Ectodermal cell (in vitro differentiated cells): ENCODE results near the gene ZKSCAN4.

Experiments
- H3K27ac ChIP-seq: 2 replicates; pipeline ENCODE4 v1.7.0; 2013; ENCODE audit warnings: mild to moderate bottlenecking, low read depth, low read length; ENCODE audit not compliant: insufficient read depth, poor library complexity, severe bottlenecking
- H3K27me3 ChIP-seq: 2 replicates; pipeline ENCODE4 v1.7.0; 2013; ENCODE audit warnings: mild to moderate bottlenecking, low read length; ENCODE audit not compliant: insufficient read depth, control insufficient read depth, poor library complexity, severe bottlenecking
- H3K36me3 ChIP-seq: one replicate; pipeline ENCODE4 v1.7.0; 2013; ENCODE audit warnings: low read length; ENCODE audit not compliant: control insufficient read depth, insufficient read depth
- H3K4me1 ChIP-seq: one replicate; pipeline ENCODE4 v1.7.0; 2013; ENCODE audit warnings: low read length; ENCODE audit not compliant: control insufficient read depth, insufficient read depth
- H3K4me3 ChIP-seq: 2 replicates; pipeline ENCODE4 v1.7.0; 2013; ENCODE audit warnings: low read depth, low read length, control low read depth; ENCODE audit not compliant: insufficient read depth
- H3K9me3 ChIP-seq: 2 replicates; pipeline ENCODE4 v1.7.0; 2013; ENCODE audit warnings: mild to moderate bottlenecking, low read length, moderate library complexity; ENCODE audit not compliant: control insufficient read depth
- WGBS, 2 experiments: methylation state at CpG; one replicate each; pipeline ENCODE4 v1.1.7; 2013; ENCODE audit warnings: missing lambda C conversion rate in 2 of 2; 5-methylcytosine and 5-hydroxymethylcytosine counted together

The ZKSCAN4 gene

DNA sequence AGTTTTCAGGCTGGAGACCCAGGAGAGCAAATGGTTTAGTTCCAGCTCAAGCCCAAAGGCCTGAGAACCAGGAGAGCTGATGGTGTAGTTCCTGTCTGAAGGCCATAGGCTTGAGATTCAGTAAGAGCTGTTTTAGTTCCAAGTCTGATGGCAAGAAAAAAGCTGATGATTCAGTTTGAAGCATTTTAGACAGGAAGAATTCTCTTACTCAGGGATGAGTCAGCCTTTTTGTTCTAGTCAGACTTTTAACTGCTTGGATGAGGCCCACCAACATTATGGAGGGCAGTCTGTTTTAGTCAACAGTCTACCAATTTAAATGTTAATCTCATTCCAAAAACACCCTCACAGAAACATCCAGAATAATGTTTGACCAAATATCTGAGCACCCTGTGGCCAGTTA, 17.4 kb upstream of the ZKSCAN4 start:
- Histone ChIP-seq H3K9me3 (no peaks in the 10 kb centered on the region), H3K36me3 (peaks cover 16% of the 10 kb centered on the region), H3K27me3 (peaks cover 6% of the 10 kb centered on the region), H3K4me3 (no peak overlapping the region), H3K27ac (no peak overlapping the region), H3K4me1 (no peaks in the 10 kb centered on the region)

- no peak overlapping the region for H3K27ac ChIP-seq
- peaks cover 7% of the 10 kb centered on the region for H3K36me3 ChIP-seq
- 21 to 39% methylated on average over 1 of the region's 1 CpG for WGBS, 2 experiments
- H3K27me3 ChIP-seq: peaks cover 22% of the 10 kb centered on the region
- no peaks in the 10 kb centered on the region for H3K9me3 ChIP-seq
- peak overlapping the region; percentile 75 for H3K4me3 ChIP-seq
- H3K4me1 ChIP-seq: no peaks in the 10 kb centered on the region
These were observed 15.6 kb upstream of the ZKSCAN4 start for GRCh38 chr6:28267695-28268059.

DNA sequence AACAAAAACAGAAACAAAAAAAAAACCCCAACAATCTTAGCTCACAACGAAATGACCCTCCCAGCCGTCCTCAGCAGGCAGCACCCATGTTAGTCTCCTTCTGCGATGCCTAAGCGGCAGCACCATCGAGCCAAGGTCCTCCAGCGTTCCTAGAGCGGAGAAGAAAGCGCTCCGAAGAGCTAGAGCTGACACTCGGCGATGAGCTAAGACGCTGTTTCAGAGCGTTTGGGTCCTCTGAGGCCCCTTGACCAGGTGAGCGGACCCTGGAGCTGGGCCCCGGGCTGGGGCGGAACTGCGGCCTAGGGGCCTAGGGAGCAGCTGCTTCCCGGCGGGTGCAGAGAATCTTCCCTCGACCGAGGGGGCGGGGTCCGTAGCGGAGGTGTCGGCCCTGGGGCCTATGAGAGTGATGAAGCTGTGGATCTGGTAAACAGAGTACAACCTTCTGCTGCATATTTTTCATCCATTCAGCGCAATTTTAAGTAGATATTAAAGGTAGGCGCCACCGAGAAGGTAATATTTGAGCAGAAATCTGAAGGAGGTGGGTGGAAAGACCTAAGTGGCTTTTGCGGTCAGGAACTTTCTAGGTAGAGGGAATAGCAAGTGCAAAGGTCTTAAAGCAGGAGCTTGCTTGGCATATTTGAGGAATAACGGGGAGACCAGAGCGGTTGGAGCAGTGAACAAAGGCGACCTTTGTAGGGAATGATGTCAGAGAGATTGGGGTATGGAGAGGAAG, 15.1 kb upstream of the ZKSCAN4 start, which contains the start of gene ZSCAN26:
ZSCAN26 (plus strand) TSS at position 182 of the 733 bp plus-strand sequence. CDS start 4,777 bp downstream, outside the sequence.
- peaks cover 6% of the 10 kb centered on the region for H3K36me3 ChIP-seq

GRCh38 chr6:28266563-28266961, 14.5 kb upstream of the ZKSCAN4 start:
- no peaks in the 10 kb centered on the region for H3K4me1 ChIP-seq
- H3K27me3 ChIP-seq: peaks cover 25% of the 10 kb centered on the region
- peak overlapping the region; percentile 75 for H3K4me3 ChIP-seq
- H3K27ac ChIP-seq: no peak overlapping the region
- H3K9me3 ChIP-seq: no peaks in the 10 kb centered on the region
- 35 to 57% methylated on average over 3 to 4 of the region's 5 CpGs for WGBS, 2 experiments
- H3K36me3 ChIP-seq: peaks cover under 1% of the 10 kb centered on the region

More for the DNA sequence above, 15.1 kb upstream of the ZKSCAN4 start, which contains the start of gene ZSCAN26:
- peak within 1 kb of the TSS; percentile 75 for H3K4me3 ChIP-seq
- H3K4me1 ChIP-seq: no peaks in the 10 kb centered on the region
- H3K27ac ChIP-seq: no peak within 1 kb of the TSS
- 1% methylated on average over 32 of the region's 32 CpGs for WGBS, 2 experiments
- peaks cover 25% of the 10 kb centered on the region for H3K27me3 ChIP-seq
- no peaks in the 10 kb centered on the region for H3K9me3 ChIP-seq

DNA sequence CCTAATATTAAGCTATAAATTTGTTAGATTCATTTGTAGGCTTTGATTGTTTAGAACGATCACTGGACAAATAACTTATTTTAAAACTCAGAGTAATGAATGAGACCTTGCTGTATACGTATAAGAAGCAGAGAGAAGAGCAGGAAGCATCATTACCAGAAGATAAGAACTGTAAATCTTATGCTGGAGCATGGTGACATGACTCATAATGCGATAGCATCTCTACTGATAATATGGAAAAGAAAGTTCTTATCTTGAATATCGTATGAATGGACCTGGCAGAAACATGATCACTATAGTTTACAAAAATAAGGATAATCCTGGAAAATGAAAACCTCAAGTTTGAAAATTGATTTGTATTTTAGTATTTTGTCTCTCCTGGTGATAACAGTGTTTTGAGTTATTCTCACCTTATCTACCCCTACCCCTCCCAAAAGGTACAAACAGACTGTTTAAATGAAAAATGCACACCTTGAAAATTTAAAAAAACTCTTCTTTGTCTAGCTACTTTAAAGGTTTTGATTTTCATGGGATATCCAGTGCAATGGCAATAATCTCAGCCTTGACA, 12.8 kb upstream of the ZKSCAN4 start:
- Histone ChIP-seq H3K27ac (no peak overlapping the region), H3K27me3 (peaks cover 32% of the 10 kb centered on the region), H3K4me3 (no peak overlapping the region), H3K36me3 (no peaks in the 10 kb centered on the region), H3K4me1 (no peaks in the 10 kb centered on the region), H3K9me3 (no peaks in the 10 kb centered on the region)
- WGBS, 2 experiments: 64 to 95% methylated on average over 2 to 4 of the region's 4 CpGs

DNA sequence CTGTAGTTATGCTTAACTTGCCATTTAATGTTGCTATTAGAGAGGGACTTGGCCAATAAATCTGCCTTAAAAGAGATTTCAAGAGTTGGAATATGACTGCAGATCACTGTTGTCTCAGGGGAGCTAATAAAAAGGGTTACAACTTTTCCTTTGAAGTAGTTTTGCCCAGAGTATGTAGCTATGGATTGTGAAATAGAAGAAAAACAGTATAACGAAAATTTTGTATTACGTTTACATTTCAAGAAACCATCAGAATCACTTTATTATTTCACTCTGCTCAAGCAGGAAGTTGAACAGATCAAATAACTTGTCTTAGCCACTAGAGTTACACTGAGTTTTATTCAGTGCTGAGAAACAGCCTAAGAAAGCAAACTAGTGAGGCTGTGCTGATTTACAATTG, 11.9 kb upstream of the ZKSCAN4 start:
- no peaks in the 10 kb centered on the region for H3K9me3 ChIP-seq
- 100% methylated on average over 2 of the region's 2 CpGs; no CpG with 5 or more reads in 1 of the 2 experiments for WGBS, 2 experiments
- H3K4me1 ChIP-seq: no peaks in the 10 kb centered on the region
- no peak overlapping the region for H3K27ac ChIP-seq
- no peak overlapping the region for H3K4me3 ChIP-seq
- no peaks in the 10 kb centered on the region for H3K36me3 ChIP-seq
- H3K27me3 ChIP-seq: peaks cover 32% of the 10 kb centered on the region

GRCh38 chr6:28258877-28259777, 7.1 kb upstream of the ZKSCAN4 start, which contains the start of gene NKAPL:
Gene NKAPL (plus strand): TSS chr6:28259297. CDS start chr6:28259372, 75 bp downstream.
- no peaks in the 10 kb centered on the region for H3K9me3 ChIP-seq
- 93 to 94% methylated on average over 58 of the region's 58 CpGs for WGBS, 2 experiments
- H3K27ac ChIP-seq: no peak within 1 kb of the TSS
- H3K27me3 ChIP-seq: peaks cover 28% of the 10 kb centered on the region
- H3K4me1 ChIP-seq: no peaks in the 10 kb centered on the region
- no peaks in the 10 kb centered on the region for H3K36me3 ChIP-seq
- no peak within 1 kb of the TSS for H3K4me3 ChIP-seq

DNA sequence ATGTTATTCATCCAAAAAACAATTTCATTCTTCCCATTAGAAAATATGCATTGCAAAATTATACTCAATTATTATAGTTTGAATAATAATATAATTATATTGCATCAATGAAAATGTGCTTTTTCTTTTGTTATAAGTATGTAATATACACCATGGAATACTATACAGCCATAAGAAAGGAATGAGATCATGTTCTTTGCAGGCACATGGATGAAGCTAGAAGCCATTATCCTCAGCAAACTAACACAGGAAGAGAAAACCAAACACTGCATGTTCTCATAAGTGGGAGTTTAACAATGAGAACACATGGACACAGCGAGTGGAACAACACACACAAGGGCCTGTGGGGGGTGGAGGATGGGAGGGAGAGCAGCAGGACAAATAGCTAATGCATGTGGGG, 5.0 kb upstream of the ZKSCAN4 start:
- no peaks in the 10 kb centered on the region for H3K36me3 ChIP-seq
- H3K27me3 ChIP-seq: peaks cover 13% of the 10 kb centered on the region
- no peaks in the 10 kb centered on the region for H3K4me1 ChIP-seq
- no peak overlapping the region for H3K27ac ChIP-seq
- H3K9me3 ChIP-seq: no peaks in the 10 kb centered on the region
- H3K4me3 ChIP-seq: no peak overlapping the region
- WGBS, 2 experiments: no CpG with 5 or more reads among the region's 1 CpG

DNA sequence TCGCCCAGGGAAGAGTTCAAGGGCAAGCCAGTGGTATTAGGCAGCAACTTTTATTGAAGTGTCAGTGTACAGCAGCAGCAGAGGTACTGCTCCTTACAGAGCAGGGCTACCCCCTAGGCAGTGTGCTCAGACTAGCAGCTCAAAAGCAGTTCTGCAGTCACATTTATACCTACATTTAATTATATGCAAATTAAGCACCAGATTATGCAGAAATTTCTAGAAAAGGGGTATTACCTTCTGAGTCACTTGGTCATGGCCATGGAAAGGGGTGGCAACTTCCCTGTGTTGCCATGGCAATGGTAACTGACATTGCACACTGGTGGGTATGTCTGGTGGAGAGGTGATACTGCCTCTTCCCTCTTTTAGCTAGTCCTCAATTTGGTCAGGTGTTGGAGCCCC, 2.1 kb upstream of the ZKSCAN4 start:
- Histone ChIP-seq H3K9me3 (no peaks in the 10 kb centered on the region), H3K27me3 (peaks cover 6% of the 10 kb centered on the region), H3K4me1 (peaks cover 6% of the 10 kb centered on the region), H3K4me3 (no peak overlapping the region), H3K27ac (no peak overlapping the region), H3K36me3 (no peaks in the 10 kb centered on the region)
- WGBS, 2 experiments: 85 to 95% methylated on average over 1 of the region's 1 CpG

- H3K4me1 ChIP-seq: peaks cover 6% of the 10 kb centered on the region
These were observed 434 bp downstream of the ZKSCAN4 start for GRCh38 chr6:28251661-28252008.

More at GRCh38 chr6:28251661-28252008, 434 bp downstream of the ZKSCAN4 start:
- Histone ChIP-seq H3K27ac (no peak overlapping the region), H3K4me3 (peak overlapping the region; percentile 97), H3K36me3 (peaks cover 6% of the 10 kb centered on the region), H3K9me3 (no peaks in the 10 kb centered on the region), H3K27me3 (peaks cover 6% of the 10 kb centered on the region)
- 0% methylated on average over 24 to 25 of the region's 25 CpGs for WGBS, 2 experiments
